H1 (cell line): ENCODE results near the gene CLMP. TPM values are rescaled to one million over a fixed set of nuclear protein-coding genes. Genes with fewer than 3 reads are reported as not detected.

Experiments
- CTCF ChIA-PET: fragments of 300-600 bp; sonication (Branson Sonifier 250); formaldehyde crosslinking; loops from one replicate; lab custom pipeline; 2021; ENCODE audit not compliant: partially characterized antibody; lab: Charles Lee
- POLR2A ChIA-PET: fragments of 300-600 bp; sonication (Branson Sonifier 250); formaldehyde crosslinking; loops from one replicate; lab custom pipeline; 2021; ENCODE audit warnings: inconsistent platforms; ENCODE audit not compliant: partially characterized antibody; lab: Charles Lee
- DNase-seq, 2 experiments: peaks; one replicate each; pipeline versions ENCODE4 v3.0.0 to v3.0.0-alpha.2; 2010 to 2022; ENCODE audit warnings: low spot score in 2 of 2, low read depth in 1 of 2, mixed read lengths in 1 of 2
- FAIRE-seq: peaks from 2 replicates; lab custom pipeline; 2011; peaks lifted over from hg19 to GRCh38; lab: Jason Lieb, UNC
- H2AFZ ChIP-seq: 2 replicates; pipeline ENCODE4 v1.8.1; 2012; ENCODE audit warnings: low read length, inconsistent platforms
- H2AK5ac ChIP-seq: 2 replicates; pipeline ENCODE4 v1.6.1; 2013; ENCODE audit warnings: low read depth, low read length
- H2BK120ac ChIP-seq: replicated peaks from 2 replicates; pipeline ENCODE3; 2013; ENCODE audit warnings: low read depth, low read length, inconsistent platforms
- H2BK12ac ChIP-seq: 2 replicates; pipeline ENCODE4 v1.6.1; 2013; ENCODE audit warnings: low read depth, low read length
- H2BK15ac ChIP-seq: 2 replicates; pipeline ENCODE4 v1.6.1; 2013; ENCODE audit warnings: low read length
- H2BK20ac ChIP-seq: 2 replicates; pipeline ENCODE4 v1.6.1; 2013; ENCODE audit warnings: low read length
- H2BK5ac ChIP-seq: 2 replicates; pipeline ENCODE4 v1.6.1; 2013; ENCODE audit warnings: low read depth, low read length
- H3K14ac ChIP-seq: 2 replicates; pipeline ENCODE4 v1.6.1; 2013; ENCODE audit warnings: inconsistent platforms; ENCODE audit not compliant: insufficient read length
- H3K18ac ChIP-seq: 2 replicates; pipeline ENCODE4 v1.6.1; 2013; ENCODE audit warnings: low read length; ENCODE audit errors: extremely low read depth
- H3K23ac ChIP-seq: 2 replicates; pipeline ENCODE4 v1.6.1; 2013; ENCODE audit warnings: inconsistent platforms; ENCODE audit not compliant: insufficient read length
- H3K23me2 ChIP-seq: 2 replicates; pipeline ENCODE4 v1.6.1; 2013; ENCODE audit warnings: low read depth, low read length
- H3K27ac ChIP-seq: 2 replicates; pipeline ENCODE4 v1.6.1; 2011; ENCODE audit warnings: low read depth, low read length, inconsistent platforms
- H3K27me3 ChIP-seq, 4 experiments: replicated peaks in 1 of 4; 1 replicate in 1 of 4; 2 replicates in 3 of 4; pipeline versions ENCODE4 v1.6.1 to v1.8.1; 2011 to 2013; ENCODE audit warnings: low read length in 3 of 4, mild to moderate bottlenecking in 3 of 4, inconsistent platforms in 2 of 4, mixed read lengths in 2 of 4, moderate library complexity in 1 of 4; ENCODE audit not compliant: control insufficient read depth in 3 of 4, insufficient read depth in 3 of 4; ENCODE audit errors: extremely low read depth in 1 of 4
- H3K36me3 ChIP-seq, 4 experiments: 2 replicates each; pipeline versions ENCODE4 v1.6.1 to v1.8.1; 2011 to 2013; ENCODE audit warnings: mild to moderate bottlenecking in 4 of 4, low read length in 3 of 4, moderate library complexity in 2 of 4, control low read depth in 1 of 4, inconsistent platforms in 1 of 4; ENCODE audit not compliant: insufficient read depth in 4 of 4, control insufficient read depth in 2 of 4
- H3K4ac ChIP-seq: replicated peaks from 2 replicates; pipeline ENCODE3; 2013; ENCODE audit warnings: low read length, low read depth, mixed read lengths, inconsistent platforms; ENCODE audit not compliant: insufficient read length
- H3K4me1 ChIP-seq, 4 experiments: replicated peaks in 1 of 4; 1 replicate in 1 of 4; 2 replicates in 3 of 4; pipeline versions ENCODE4 v1.6.1 to v1.8.1; 2011 to 2013; ENCODE audit warnings: low read length in 3 of 4, inconsistent platforms in 2 of 4, mixed read lengths in 1 of 4; ENCODE audit not compliant: insufficient read depth in 4 of 4, control insufficient read depth in 3 of 4
- H3K4me2 ChIP-seq, 2 experiments: 2 replicates each; pipeline versions ENCODE4 v1.6.1 to v1.8.1; 2011 to 2013; ENCODE audit warnings: low read depth in 2 of 2, low read length in 2 of 2, control low read depth in 1 of 2, inconsistent platforms in 1 of 2, mild to moderate bottlenecking in 1 of 2; ENCODE audit not compliant: insufficient read depth in 1 of 2
- H3K4me3 ChIP-seq, 4 experiments: fragments of 200-600, 300-600 bp in 1 of 4; sonication (generic), shearing (Covaris generic), sonication (Bioruptor Twin) in 1 of 4; 2 replicates each; pipeline versions ENCODE4 v1.5.1 to v1.8.1; 2011 to 2016; ENCODE audit warnings: low read length in 4 of 4, low read depth in 3 of 4, control low read depth in 2 of 4, inconsistent platforms in 2 of 4, mild to moderate bottlenecking in 2 of 4, mixed read lengths in 1 of 4, moderate library complexity in 1 of 4; ENCODE audit not compliant: insufficient read depth in 2 of 4; ENCODE audit errors: extremely low read depth in 1 of 4
- H3K56ac ChIP-seq: replicated peaks from 2 replicates; pipeline ENCODE3; 2013; ENCODE audit warnings: low read depth, mild to moderate bottlenecking, mixed read lengths, low read length, inconsistent platforms; ENCODE audit not compliant: insufficient read length
- H3K79me1 ChIP-seq: 2 replicates; pipeline ENCODE4 v1.6.1; 2013; ENCODE audit warnings: low read depth, low read length, control low read depth
- H3K79me2 ChIP-seq, 2 experiments: 2 replicates each; pipeline versions ENCODE4 v1.6.1 to v1.8.1; 2012 to 2013; ENCODE audit warnings: low read length in 2 of 2, mild to moderate bottlenecking in 2 of 2, inconsistent platforms in 1 of 2; ENCODE audit not compliant: insufficient read depth in 2 of 2, control insufficient read depth in 1 of 2
- H3K9ac ChIP-seq, 4 experiments: replicated peaks in 1 of 4; 1 replicate in 1 of 4; 2 replicates in 3 of 4; pipeline versions ENCODE4 v1.6.1 to v1.8.1; 2011 to 2013; ENCODE audit warnings: low read depth in 3 of 4, low read length in 3 of 4, control low read depth in 2 of 4, mild to moderate bottlenecking in 2 of 4, moderate library complexity in 2 of 4, inconsistent platforms in 1 of 4; ENCODE audit errors: extremely low read depth in 1 of 4
- H3K9me3 ChIP-seq, 2 experiments: 2 replicates each; pipeline versions ENCODE4 v1.6.1 to v1.8.1; 2012 to 2013; ENCODE audit warnings: mild to moderate bottlenecking in 2 of 2, moderate library complexity in 2 of 2, control low read depth in 1 of 2, inconsistent platforms in 1 of 2, low read depth in 1 of 2, low read length in 1 of 2, mixed read lengths in 1 of 2; ENCODE audit not compliant: insufficient read depth in 2 of 2
- H4K20me1 ChIP-seq, 2 experiments: replicated peaks in 1 of 2; 2 replicates each; pipeline versions ENCODE3 to v1.8.1; 2011 to 2013; ENCODE audit warnings: inconsistent platforms in 2 of 2, low read length in 2 of 2, mild to moderate bottlenecking in 1 of 2; ENCODE audit not compliant: insufficient read depth in 2 of 2, control insufficient read depth in 1 of 2
- H4K5ac ChIP-seq: 2 replicates; pipeline ENCODE4 v1.6.1; 2013; ENCODE audit warnings: low read length, low read depth, mixed read lengths, inconsistent platforms; ENCODE audit not compliant: insufficient read length
- H4K8ac ChIP-seq: 2 replicates; pipeline ENCODE4 v1.8.0; 2013; ENCODE audit warnings: mild to moderate bottlenecking, moderate library complexity, low read length, inconsistent platforms; ENCODE audit not compliant: insufficient read depth; ENCODE audit errors: extremely low read depth
- H4K91ac ChIP-seq: replicated peaks from 2 replicates; pipeline ENCODE3; 2013; ENCODE audit warnings: low read length, mixed read lengths, inconsistent platforms; ENCODE audit not compliant: insufficient read length
- CHD2 ChIP-seq: IDR thresholded peaks from 2 replicates; pipeline ENCODE4 v1.6.1; 2012; ENCODE audit warnings: low read length, improper control_type of control experiment
- CREB1 ChIP-seq: IDR thresholded peaks from 2 replicates; pipeline ENCODE4 v1.6.1; 2012; ENCODE audit warnings: inconsistent platforms
- CTBP2 ChIP-seq: IDR thresholded peaks from 2 replicates; pipeline ENCODE4 v1.7.0; 2011; ENCODE audit warnings: borderline replicate concordance, mild to moderate bottlenecking, moderate library complexity, mixed read lengths, low read length; ENCODE audit not compliant: insufficient read depth, insufficient read length
- EGR1 ChIP-seq: IDR thresholded peaks from 2 replicates; pipeline ENCODE4 v1.6.1; 2011; ENCODE audit warnings: low read depth, low read length, borderline replicate concordance
- EZH2 ChIP-seq: fragments of 200-600 bp; sonication (generic); IDR thresholded peaks from 2 replicates; pipeline ENCODE4 v1.7.1; 2012; ENCODE audit warnings: low read depth, mild to moderate bottlenecking, moderate library complexity, low read length, inconsistent platforms; ENCODE audit not compliant: severe bottlenecking
- HDAC6 ChIP-seq: IDR thresholded peaks from one replicate; pipeline ENCODE4 v1.7.1; 2012; ENCODE audit warnings: low read depth, mild to moderate bottlenecking, inconsistent platforms, low read length, moderate library complexity
- KDM4A ChIP-seq: IDR thresholded peaks from one replicate; pipeline ENCODE4 v1.7.1; 2012; ENCODE audit warnings: low read depth, mild to moderate bottlenecking, moderate library complexity, low read length, inconsistent platforms; ENCODE audit not compliant: severe bottlenecking
- MAFK ChIP-seq: IDR thresholded peaks from 2 replicates; pipeline ENCODE4 v1.6.1; 2012; ENCODE audit warnings: low read depth, mild to moderate bottlenecking, improper control_type of control experiment, low read length
- PHF8 ChIP-seq: fragments of 200-600 bp; sonication (generic); conservative IDR thresholded peaks from 2 replicates; pipeline ENCODE4 v1.7.1; 2012; ENCODE audit warnings: low read depth, mild to moderate bottlenecking, inconsistent platforms, low read length, moderate library complexity
- POLR2A ChIP-seq, 2 experiments: IDR thresholded peaks; 1 replicate in 1 of 2; 2 replicates in 1 of 2; pipeline ENCODE4 v1.6.1; 2011; ENCODE audit warnings: low read depth in 2 of 2, low read length in 2 of 2, mild to moderate bottlenecking in 2 of 2; ENCODE audit errors: control extremely low read depth in 1 of 2
- POLR2AphosphoS5 ChIP-seq: IDR thresholded peaks from 2 replicates; pipeline ENCODE4 v1.6.1; 2011; ENCODE audit warnings: low read depth, low read length
- SRF ChIP-seq: IDR thresholded peaks from 2 replicates; pipeline ENCODE4 v1.6.1; 2011; ENCODE audit warnings: mild to moderate bottlenecking, low read depth, low read length, moderate library complexity
- ZNF274 ChIP-seq: IDR thresholded peaks from 2 replicates; pipeline ENCODE4 v1.7.0; 2012; ENCODE audit warnings: low read length, borderline replicate concordance; ENCODE audit errors: extremely low read depth
- WGBS, 2 experiments: shearing (Covaris generic) in 1 of 2; methylation state at CpG; one replicate each; pipeline versions ENCODE4 v1.1.6 to v1.1.7; 2013 to 2015; ENCODE audit warnings: low lambda C conversion rate in 2 of 2, mixed read lengths in 2 of 2, inconsistent platforms in 1 of 2, low coverage in 1 of 2, missing lambda C conversion rate in 1 of 2; ENCODE audit not compliant: insufficient replicate concordance in 2 of 2, insufficient coverage in 1 of 2, insufficient read length in 1 of 2; ENCODE audit errors: extremely low coverage in 1 of 2, missing lambda C conversion rate in 1 of 2; 5-methylcytosine and 5-hydroxymethylcytosine counted together
- polyA plus RNA-seq, 7 experiments: library from polyadenylated mRNA; depleted of rRNA in 3 of 7; stranded (reverse) in 5 of 7; unstranded in 2 of 7; fragments of >200 nt in 5 of 7; fragments of 200-250 nt in 2 of 7; gene quantifications; 1 replicate in 5 of 7; 2 replicates in 1 of 7; 4 replicates in 1 of 7; pipeline versions ENCODE4 v1.2.1 to v1.2.3, GENCODE V29; 2011 to 2013; ENCODE audit warnings: missing spikeins in 2 of 7, mixed read lengths in 2 of 7
- total RNA-seq: library from RNA; stranded (reverse); fragmentation: NEBNext Ultra II Directional; extraction: Animal tissue kit (Norgen Biotek cat#: 25700); gene quantifications from 2 replicates; pipeline ENCODE4 v1.2.1, GENCODE V29; 2021

Gene CLMP
- total and polyA plus RNA-seq, 2 of the 8 experiments (the other 6 are each of a cell fraction or from before 2014, with no cell fraction given) = 9.9 to 24.1 TPM

DNA sequence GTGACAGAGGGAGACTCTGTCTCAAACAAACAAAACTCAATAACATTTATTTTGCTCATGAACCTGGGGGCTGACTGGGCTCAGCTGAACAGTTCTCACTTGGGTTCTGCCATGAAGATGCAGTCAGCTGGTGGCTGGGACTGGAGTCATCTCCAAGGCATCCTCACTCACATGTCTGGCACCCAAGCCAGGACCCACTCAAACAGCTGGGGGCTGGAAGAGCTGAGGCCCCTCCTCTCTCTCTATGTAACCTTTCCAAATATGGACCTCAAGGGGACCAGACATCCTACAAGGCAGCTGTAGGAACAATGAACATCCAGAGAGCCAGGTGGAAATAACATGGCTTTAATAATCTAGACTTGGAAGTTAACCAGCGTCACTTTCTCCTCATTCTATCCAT is 149.9 kb downstream of the CLMP start:
- Histone ChIP-seq H3K27me3 (no peaks in the 10 kb centered on the region), H3K4me3 (no peak overlapping the region), H4K91ac (no peak overlapping the region), H3K27ac (no peak overlapping the region), H3K18ac (no peak overlapping the region), H4K20me1 (no peaks in the 10 kb centered on the region), H3K9me3 (no peaks in the 10 kb centered on the region), H4K8ac (no peak overlapping the region), H2BK20ac (no peak overlapping the region), H3K23ac (no peak overlapping the region), H2BK15ac (no peak overlapping the region), H2AFZ (no peak overlapping the region), H3K36me3 (no peaks in the 10 kb centered on the region), H3K23me2 (no peaks in the 10 kb centered on the region; the same call in 1 of the 2 replicates), H2BK12ac (no peak overlapping the region), H3K79me2 (no peaks in the 10 kb centered on the region), H2BK5ac (no peak overlapping the region), H4K5ac (no peak overlapping the region), H2AK5ac (no peak overlapping the region), H2BK120ac (no peak overlapping the region), H3K79me1 (no peaks in the 10 kb centered on the region), H3K9ac (no peak overlapping the region), H3K14ac (no peak overlapping the region), H3K4me2 (no peak overlapping the region), H3K56ac (no peak overlapping the region), H3K4me1 (no peaks in the 10 kb centered on the region), H3K4ac (no peak overlapping the region)
- ChIA-PET CTCF (interaction anchor here (0.6 to 4.9 kb wide), 12 partner anchors 9 to 216 kb away, joined by 3 to 26 read pairs (median 5); no protein-coding TSS in a partner anchor), POLR2A (interaction anchor here (1.0 to 1.3 kb wide), 3 partner anchors 9 to 15 kb away, joined by 3 to 4 read pairs (median 3); no protein-coding TSS in a partner anchor)
- DNase-seq (no peak), FAIRE-seq (no peak)
- WGBS, 2 experiments = 100% methylated on average over 1 of the region's 1 CpG; no CpG with 5 or more reads in 1 of the 2 experiments
- TF ChIP-seq EZH2 (no peak), POLR2A (IDR thresholded peaks at IDR 0.05; ENCODE audit: control extremely low read depth in 1 of 2, low read depth in 2 of 2, low read length in 2 of 2) (no peak), HDAC6 (no peak), SRF (no peak), EGR1 (no peak), CTBP2 (no peak), ZNF274 (no peak), MAFK (no peak), POLR2AphosphoS5 (no peak), CHD2 (no peak), KDM4A (no peak), PHF8 (no peak), CREB1 (no peak)
